GM19372 (cell line): Measurements from ENCODE around the gene CASP7.
"Not testable (repeated sequence)": the region's sequence is repeated elsewhere in the genome, so short reads cannot be mapped to it uniquely, and the experiment has no call there.

Source experiments
- ATAC-seq: cut with Tn5 transposase; IDR thresholded peaks from one replicate; pipeline ENCODE4 v1.9.1; 2021; ENCODE audit warnings: mild to moderate bottlenecking, low read depth, moderate library complexity; ENCODE audit not compliant: unreplicated experiment

Gene CASP7

DNA sequence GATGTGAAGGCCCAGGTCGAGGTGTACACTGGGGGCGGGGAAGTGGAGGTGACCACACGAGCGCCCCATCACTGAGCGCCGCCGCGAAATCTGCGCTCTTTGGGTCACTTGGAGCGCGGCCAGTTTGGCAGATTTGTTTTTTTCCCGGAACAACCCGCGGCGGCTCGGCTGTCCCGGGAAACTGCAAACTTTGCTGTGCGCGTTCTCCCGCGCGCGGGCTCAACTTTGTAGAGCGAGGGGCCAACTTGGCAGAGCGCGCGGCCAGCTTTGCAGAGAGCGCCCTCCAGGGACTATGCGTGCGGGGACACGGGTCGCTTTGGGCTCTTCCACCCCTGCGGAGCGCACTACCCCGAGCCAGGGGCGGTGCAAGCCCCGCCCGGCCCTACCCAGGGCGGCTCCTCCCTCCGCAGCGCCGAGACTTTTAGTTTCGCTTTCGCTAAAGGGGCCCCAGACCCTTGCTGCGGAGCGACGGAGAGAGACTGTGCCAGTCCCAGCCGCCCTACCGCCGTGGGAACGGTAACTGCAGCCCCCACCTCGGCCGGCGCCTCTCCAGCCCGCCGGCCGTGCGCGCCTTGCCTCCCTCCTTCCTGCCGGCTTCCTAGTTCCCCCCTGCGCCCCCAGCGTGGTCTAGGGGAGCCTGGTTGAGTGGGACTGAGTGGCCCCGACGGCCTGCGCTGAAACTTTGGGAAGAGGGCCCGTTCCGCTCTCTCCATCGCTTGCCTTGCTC, at the start of gene CASP7:
TSS of gene CASP7 (plus strand) at position 450 of the 727 bp plus-strand sequence. CDS start 17,582 bp downstream, outside the sequence.
- peak; percentile 65 for ATAC-seq

DNA sequence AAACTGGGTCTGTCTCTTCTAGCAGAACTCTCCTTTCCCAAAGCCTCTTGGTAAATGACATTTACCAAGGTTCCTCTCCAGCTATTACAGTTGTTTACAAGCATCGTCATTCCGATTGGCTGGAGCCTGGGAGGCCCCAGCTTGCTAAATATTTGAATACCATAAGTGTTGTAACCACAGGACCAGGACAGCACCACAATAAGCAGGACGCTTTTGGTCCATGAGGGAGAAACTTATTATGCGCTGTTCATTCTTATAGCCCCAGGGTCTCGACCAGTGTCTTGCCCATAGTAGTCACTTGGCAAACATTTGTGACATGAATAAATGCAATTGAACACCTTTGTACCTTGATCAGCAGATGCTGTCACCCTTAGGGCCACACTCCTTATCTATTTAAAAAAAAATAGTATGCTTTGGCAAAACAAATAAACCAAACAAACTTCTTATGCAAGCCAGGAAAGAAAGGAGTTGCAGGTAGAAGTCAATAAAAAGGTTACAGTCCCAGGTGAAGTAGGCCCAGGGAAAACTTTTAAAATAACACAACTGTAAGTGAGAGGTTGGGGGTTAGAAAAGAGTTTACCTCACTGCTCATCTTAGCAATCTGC, 48.7 kb upstream of the CASP7 start:
- no peak for ATAC-seq

GRCh38 chr10:113631684-113632367, 47.9 kb upstream of the CASP7 start:
- ATAC-seq: no peak

DNA sequence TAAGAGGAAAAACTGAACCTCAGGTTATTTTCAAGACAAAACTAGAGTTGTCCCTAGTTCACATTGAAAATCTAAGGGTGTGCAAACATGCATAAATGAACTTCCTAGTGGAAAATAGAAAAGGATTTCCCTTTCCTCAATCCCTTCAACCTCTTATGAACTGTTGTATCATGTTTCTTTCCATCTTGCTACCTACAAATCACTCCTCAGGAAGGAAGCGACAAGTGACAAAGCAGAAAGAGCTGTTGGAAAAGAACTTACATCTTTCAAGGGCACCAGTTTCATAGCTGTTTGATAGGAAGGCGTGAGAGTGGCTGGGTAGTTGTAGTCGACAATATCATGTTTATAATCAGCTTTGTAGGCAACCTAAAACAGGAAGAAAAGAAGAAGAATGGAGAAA, 39.7 kb upstream of the CASP7 start:
- no peak for ATAC-seq

DNA sequence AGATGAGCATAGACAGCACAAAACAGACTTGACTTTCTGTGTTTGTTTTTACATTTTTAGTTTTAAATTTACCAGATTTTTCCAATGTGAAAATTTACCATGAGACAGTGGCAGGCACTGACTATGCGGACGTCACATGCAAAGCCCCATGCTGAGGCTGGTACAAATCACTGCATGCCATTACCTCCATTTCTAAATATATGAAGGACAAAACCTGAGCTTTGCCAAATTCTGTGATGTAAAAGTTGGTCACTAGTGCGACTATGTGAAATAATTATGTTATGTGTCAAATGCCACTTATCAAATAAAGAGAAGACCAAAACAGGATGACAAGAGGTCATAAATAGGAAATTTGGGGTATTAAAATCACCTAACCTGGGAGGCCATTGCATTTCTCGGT, 38.0 kb upstream of the CASP7 start:
- ATAC-seq: no peak

DNA sequence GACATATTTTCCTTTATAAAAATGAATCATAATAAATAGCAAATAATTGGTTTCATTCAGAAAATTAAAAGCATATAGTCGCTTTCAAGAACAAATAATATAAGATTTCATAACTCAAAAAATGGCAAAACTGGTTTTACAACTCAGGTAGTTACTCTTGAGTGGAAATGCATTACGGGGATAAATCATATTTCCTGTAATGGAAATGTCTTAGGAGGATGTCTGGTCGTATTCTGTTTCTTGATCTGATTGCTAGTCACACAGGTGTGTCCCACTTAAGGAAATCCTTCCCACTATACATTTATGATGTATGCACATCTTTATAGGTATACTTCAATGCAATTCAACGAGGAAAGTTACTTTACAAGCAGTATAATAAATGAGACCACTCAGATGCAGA, 36.5 kb upstream of the CASP7 start:
- no peak for ATAC-seq

GRCh38 chr10:113644185-113645120, 35.3 kb upstream of the CASP7 start:
- ATAC-seq: no peak

DNA sequence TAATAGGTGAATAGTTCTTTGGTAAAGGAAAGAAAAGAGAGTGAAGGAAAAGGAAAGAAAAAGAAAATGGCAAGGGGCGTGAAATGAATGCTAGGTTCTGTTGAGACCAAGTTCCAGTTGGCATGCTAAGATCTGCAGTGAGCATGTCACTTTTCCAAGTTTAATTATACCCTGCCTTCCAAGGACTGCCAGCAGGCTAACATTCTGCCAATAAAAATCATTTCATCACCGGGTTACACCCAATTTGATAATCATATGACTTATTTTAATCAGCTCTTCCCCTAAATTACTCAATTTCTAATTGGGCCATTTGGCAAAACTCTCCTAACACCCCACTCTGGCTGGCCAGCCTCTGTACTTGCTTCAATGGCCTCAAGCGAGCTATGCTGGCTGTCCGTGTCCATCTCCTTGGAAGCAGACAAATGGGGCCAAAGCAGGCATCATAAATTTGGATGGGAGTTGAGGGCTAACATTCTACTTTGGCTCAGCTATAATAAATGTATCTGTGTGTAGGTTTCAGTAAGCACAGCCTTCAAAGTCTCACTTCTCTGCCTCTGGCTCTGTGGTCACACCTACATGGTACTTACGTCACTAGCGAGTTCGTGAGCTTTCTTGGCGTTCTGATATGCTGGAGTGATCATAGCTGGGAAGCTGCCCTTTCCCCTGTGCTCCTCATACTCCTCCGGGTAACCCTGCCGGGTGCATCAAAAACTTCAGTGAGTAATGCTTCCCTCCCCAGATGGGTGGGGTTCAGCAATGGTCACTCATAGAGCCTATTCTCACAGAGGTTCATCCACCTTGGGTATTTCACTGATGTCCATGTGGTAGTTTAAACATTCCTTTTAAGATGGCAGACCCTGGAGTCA, 33.1 kb upstream of the CASP7 start:
- ATAC-seq: no peak

DNA sequence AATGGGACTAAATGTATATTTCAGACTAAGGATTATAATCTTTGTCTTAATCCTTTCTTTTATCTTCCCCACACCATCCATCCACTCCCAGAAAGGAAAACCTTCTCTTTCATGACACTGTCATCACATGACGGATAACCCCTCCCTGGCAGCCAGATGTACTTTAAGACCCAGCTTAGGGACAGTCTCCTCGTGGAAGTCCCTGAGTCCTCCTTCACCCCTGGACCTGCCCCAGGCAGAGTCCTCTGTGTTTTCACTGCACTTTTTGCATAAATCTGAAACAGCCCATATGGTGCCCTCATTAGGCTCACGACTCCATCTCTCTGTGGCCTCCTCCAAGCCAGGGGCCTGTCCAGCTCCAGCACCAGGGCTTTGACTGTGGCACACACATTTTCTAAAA, 31.9 kb upstream of the CASP7 start:
- no peak for ATAC-seq

DNA sequence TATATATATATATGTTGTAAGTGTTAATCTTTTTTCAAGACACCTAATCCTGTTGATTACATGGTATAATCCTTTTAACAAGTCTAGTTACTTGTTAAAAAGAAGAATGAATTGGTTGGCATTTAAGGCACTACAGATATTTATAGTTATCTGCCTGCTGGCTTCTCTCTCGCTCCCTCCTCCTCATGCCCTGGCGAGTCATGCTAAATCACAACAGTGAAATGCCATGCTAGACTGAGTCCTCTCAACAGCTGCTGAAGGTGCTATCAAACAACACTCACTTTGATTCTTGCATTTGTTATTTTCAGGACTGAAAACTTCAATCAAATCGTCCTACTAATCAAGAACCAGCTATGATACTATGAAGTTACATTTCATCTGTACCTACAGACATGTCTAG, 31.2 kb upstream of the CASP7 start:
- ATAC-seq: no peak

DNA sequence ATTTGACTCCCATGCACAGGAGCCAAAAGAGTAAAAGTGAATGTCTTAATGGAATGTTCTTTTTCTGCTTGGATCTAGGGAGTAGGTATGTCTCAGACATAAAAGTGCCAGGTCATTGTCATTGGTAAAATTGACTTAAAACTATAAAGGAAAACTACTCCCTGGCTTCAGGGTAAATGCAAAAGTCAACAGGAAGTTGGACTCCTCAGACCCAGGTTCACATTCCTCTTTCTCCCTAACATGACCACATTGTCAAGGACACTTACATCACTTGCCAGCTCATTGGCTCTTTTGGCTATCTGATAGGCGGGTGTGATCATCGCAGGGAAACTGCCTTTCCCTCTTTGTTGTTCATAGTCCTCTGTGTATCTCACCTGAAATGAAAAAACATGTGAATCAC, 29.5 kb upstream of the CASP7 start:
- ATAC-seq: no peak

DNA sequence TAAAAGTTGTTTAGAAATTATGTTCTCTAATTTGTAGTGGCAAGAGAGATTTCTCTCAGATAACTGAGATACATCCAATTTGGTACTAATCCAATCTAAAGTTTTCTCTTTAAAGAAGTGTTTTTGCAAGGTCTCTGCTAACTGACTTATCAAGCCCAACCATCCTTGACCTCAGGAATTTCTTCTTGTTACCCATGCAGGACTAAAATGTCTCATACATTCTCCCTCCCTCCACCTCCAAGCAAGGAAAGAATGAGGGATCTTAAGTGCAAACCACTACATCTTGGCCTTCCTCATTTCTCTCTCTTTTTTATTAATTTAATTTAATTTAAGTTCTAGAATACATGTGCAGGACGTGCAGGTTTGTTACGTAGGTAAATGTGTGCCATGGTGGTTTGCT, 28.7 kb upstream of the CASP7 start:
- ATAC-seq: no peak

DNA sequence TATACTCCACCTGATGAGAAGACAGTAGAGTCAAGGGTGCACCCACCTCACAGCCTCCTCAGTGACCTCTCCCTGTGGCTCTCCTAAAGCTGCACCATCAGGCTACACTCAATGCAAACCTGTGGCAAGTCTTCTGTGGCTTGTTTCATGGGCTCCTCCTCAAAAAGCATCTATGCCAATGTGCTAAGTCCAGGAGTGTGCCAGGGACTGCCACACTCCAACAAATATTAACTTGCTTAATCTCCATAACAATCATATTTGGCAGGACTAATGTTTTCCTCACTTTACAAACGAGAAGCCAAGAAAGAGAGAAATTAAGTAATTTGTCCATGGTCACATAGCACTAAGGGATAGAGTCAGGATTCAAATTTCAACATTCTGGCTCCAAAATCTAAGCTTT, 27.8 kb upstream of the CASP7 start:
- ATAC-seq: no peak

DNA sequence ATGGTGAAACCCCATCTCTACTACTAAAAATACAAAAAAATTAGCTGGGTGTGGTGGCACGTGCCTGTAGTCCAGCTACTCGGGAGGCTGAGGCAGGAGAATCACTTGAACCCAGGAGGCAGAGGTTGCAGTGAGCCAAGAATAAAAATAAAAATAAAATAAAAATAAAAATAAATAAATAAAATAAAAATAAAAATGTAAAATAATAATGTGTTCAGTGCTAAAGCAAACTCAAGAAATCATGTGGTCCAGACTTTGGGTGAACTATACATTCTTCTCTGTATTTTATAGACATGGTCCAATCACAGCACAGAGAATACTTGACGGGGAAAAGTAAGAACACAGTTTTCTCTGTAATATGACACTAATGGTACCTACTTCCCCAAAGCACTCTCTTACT, 27.3 kb upstream of the CASP7 start:
- not testable (repeated sequence) for ATAC-seq

DNA sequence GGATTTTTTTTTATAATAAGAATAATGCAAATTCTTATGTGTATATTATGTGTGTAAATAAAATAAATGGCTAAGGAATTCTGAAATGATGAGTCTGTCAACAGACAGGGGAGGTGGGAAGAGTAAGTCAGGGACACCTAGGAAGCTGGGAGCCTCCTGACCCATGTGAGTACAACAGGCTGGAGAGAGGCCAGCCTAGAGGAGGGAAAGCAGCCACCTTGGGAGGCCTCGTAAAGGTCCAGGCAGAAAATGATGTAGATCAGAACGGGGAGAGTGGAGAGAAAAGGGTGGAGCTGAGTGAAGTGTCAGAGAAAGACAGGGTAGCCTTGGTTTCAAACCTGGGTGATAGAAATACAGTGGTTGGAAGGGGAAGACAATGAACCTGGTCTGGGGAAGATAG, 22.8 kb upstream of the CASP7 start:
- ATAC-seq: no peak

- ATAC-seq: no peak
These were observed 22.2 kb upstream of the CASP7 start for GRCh38 chr10:113657544-113657943.

DNA sequence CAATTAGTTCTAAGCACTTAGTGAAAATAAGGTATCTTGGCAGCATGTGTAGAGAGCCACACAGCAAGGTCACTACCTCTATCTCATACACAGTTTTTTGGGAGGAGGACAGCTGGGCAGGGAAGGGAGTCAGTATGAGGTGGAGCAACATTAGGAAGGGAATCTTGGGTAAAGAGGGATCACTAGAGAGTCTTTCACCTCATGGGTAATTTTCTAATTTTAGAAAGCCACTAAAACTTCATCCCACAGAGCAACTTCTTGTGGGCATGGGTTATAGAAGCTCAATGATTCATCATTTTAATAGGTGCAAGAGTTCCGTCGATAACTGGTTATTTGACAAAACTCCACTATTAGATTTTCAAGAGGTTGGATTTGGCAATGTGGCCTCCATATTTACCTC, 18.4 kb upstream of the CASP7 start:
- no peak for ATAC-seq

GRCh38 chr10:113663142-113663541, 16.6 kb upstream of the CASP7 start:
- no peak for ATAC-seq

DNA sequence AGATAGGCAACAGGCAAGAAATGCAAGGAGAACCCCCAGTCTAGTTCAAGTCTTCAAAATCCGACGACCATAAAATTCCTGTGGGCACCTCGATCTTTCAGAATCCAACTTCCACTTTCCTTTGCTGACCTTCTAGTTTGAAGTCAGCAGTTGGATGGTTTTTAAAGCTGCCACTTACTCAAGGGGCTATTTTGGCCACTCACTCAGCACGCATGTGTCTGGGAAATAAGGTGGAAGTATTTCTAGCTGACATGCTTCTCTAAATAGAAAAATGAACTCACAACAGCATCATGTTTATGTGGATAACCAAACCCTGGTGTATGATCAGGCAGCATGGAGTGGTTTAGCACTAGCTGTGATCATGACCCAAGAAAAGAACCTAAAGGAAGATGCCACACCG, 15.8 kb upstream of the CASP7 start, which contains the start of gene NRAP:
TSS of gene NRAP (minus strand) at position 134 of the 400 bp plus-strand sequence. CDS start 159 bp downstream, outside the sequence.
- no peak for ATAC-seq

- ATAC-seq: no peak
These were observed 14.4 kb upstream of the CASP7 start for GRCh38 chr10:113665352-113665751.
